ENCODE data around the gene ZPBP2.

ZPBP2 gene

GRCh38 chr17:39867880-39868553, at the start of gene ZPBP2:
Gene ZPBP2, plus strand, starts transcription at chr17:39868202. Its CDS starts 153 bp downstream, at chr17:39868355.
- no peak for DNase-seq
- in situ Hi-C loops (cut with HindIII; ENCODE audit: low pct_ligation_motif_present, low sequenced_read_pairs), result no loop called here
- H3K27ac ChIP-seq, result no peak within 1 kb of the TSS
- H3K36me3 ChIP-seq (replicated peaks), result no peaks in the 10 kb centered on the region
- peaks cover 37% of the 10 kb centered on the region for H3K27me3 ChIP-seq (replicated peaks)
- TF ChIP-seq, protein P1, sequence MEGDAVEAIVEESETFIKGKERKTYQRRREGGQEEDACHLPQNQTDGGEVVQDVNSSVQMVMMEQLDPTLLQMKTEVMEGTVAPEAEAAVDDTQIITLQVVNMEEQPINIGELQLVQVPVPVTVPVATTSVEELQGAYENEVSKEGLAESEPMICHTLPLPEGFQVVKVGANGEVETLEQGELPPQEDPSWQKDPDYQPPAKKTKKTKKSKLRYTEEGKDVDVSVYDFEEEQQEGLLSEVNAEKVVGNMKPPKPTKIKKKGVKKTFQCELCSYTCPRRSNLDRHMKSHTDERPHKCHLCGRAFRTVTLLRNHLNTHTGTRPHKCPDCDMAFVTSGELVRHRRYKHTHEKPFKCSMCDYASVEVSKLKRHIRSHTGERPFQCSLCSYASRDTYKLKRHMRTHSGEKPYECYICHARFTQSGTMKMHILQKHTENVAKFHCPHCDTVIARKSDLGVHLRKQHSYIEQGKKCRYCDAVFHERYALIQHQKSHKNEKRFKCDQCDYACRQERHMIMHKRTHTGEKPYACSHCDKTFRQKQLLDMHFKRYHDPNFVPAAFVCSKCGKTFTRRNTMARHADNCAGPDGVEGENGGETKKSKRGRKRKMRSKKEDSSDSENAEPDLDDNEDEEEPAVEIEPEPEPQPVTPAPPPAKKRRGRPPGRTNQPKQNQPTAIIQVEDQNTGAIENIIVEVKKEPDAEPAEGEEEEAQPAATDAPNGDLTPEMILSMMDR (IDR thresholded peaks at IDR 0.05; ENCODE audit: low read depth, low read length, missing control alignments), result no peak
- no peak within 1 kb of the TSS for H3K4me3 ChIP-seq (ENCODE audit: low read depth, low read length)

- in situ Hi-C loops (cut with HindIII; ENCODE audit: low pct_ligation_motif_present, low sequenced_read_pairs), result no loop called here
- Histone ChIP-seq H3K27me3 (replicated peaks) (no peaks in the 10 kb centered on the region), H3K4me3 (ENCODE audit: low read depth, low read length) (no peak overlapping the region), H3K36me3 (replicated peaks) (no peaks in the 10 kb centered on the region), H3K27ac (no peak overlapping the region)
- DNase-seq, result no peak
- TF ChIP-seq, protein P1 (IDR thresholded peaks at IDR 0.05; ENCODE audit: low read depth, low read length, missing control alignments), result no peak
Observed at GRCh38 chr17:39818358-39819000, 49.5 kb upstream of the ZPBP2 start.

DNA sequence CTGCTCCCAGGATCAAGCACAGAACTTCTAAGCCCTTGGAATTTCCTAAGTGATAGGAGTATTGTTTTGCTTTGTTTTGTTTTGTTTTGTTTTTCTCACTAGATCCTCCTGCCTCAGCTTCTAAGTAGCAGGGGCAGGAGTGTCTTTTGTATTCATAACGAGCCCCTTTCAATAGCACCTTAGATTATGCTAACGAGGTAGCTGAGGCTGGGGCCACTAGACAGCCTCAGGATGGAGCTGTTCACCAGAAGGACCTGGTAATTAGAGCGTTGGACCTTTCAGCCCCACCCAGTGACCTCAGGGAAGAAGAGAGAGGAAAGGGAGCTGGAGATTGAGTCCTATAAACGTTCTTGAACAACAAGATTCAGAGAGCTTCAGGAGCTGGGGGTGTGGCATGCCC, 47.5 kb upstream of the ZPBP2 start:
- TF ChIP-seq, protein P1 (IDR thresholded peaks at IDR 0.05; ENCODE audit: low read depth, low read length, missing control alignments), result no peak
- H3K36me3 ChIP-seq (replicated peaks), result no peaks in the 10 kb centered on the region
- no peak overlapping the region for H3K27ac ChIP-seq
- in situ Hi-C loops (cut with HindIII; ENCODE audit: low pct_ligation_motif_present, low sequenced_read_pairs), result no loop called here
- no peaks in the 10 kb centered on the region for H3K27me3 ChIP-seq (replicated peaks)
- DNase-seq, result no peak
- no peak overlapping the region for H3K4me3 ChIP-seq (ENCODE audit: low read depth, low read length)

DNA sequence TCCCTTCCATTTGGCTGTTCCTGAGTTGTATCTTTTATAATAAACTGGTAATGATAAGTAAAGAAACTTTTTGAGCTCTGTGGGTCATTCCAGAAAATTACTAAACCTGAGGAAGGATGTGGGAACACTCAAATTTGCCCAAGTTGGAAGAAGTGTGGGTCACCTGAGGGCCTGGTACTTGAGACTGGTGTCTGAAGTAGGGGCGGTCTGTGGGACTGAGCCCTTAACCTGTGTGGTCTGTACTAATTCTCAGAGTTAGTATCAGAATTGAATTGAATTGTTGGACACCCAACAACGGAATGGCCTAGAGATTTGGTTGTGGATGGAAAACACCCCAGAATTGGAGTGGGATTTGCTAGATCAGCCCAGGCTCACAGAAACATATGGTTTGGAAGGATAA, 47.0 kb upstream of the ZPBP2 start:
- H3K27ac ChIP-seq, result no peak overlapping the region
- H3K36me3 ChIP-seq (replicated peaks), result no peaks in the 10 kb centered on the region
- no peak overlapping the region for H3K4me3 ChIP-seq (ENCODE audit: low read depth, low read length)
- no peak for DNase-seq
- in situ Hi-C loops (cut with HindIII; ENCODE audit: low pct_ligation_motif_present, low sequenced_read_pairs), result no loop called here
- H3K27me3 ChIP-seq (replicated peaks), result no peaks in the 10 kb centered on the region
- TF ChIP-seq, protein P1 (IDR thresholded peaks at IDR 0.05; ENCODE audit: low read depth, low read length, missing control alignments), result no peak

- no peaks in the 10 kb centered on the region for H3K36me3 ChIP-seq (replicated peaks)
- TF ChIP-seq, protein P1 (IDR thresholded peaks at IDR 0.05; ENCODE audit: low read depth, low read length, missing control alignments), result no peak
Observed at GRCh38 chr17:39822051-39822451, 46.0 kb upstream of the ZPBP2 start.

More at GRCh38 chr17:39822051-39822451, 46.0 kb upstream of the ZPBP2 start:
- in situ Hi-C loops (cut with HindIII; ENCODE audit: low pct_ligation_motif_present, low sequenced_read_pairs), result no loop called here
- H3K27ac ChIP-seq, result no peak overlapping the region
- H3K27me3 ChIP-seq (replicated peaks), result no peaks in the 10 kb centered on the region
- DNase-seq, result no peak
- H3K4me3 ChIP-seq (ENCODE audit: low read depth, low read length), result no peak overlapping the region
